Thoracic aorta (tissue), 2 donors: ENCODE results near the gene DAB2. TPM values are rescaled to one million over a fixed set of nuclear protein-coding genes. Genes with fewer than 3 reads are reported as not detected.
A peak's percentile ranks its signal among the peaks of the same experiment; 100 is the strongest.

Experiments
- ATAC-seq: fragments of 150-250 bp; one replicate; pipeline ENCODE4 v1.8.0; 2017; ENCODE audit warnings: low read depth; ENCODE audit not compliant: insufficient number of reproducible peaks, low FRiP score
- DNase-seq: peaks from one replicate; pipeline ENCODE4 v3.0.0-alpha.2; 2020; ENCODE audit warnings: low spot score
- H3K27ac ChIP-seq, 2 donors: fragments of 200-600 bp; sonication (generic); 1 replicate in 1 of 2; 2 replicates in 1 of 2; pipeline ENCODE4 v1.5.1; 2016; ENCODE audit warnings: mild to moderate bottlenecking in 2 of 2, moderate library complexity in 2 of 2
- H3K27me3 ChIP-seq: fragments of 200-600 bp; sonication (generic); replicated peaks from 2 replicates; pipeline ENCODE4 v1.6.0; 2016; ENCODE audit warnings: mild to moderate bottlenecking; ENCODE audit not compliant: insufficient read depth
- H3K36me3 ChIP-seq: fragments of 200-600 bp; sonication (generic); one replicate; pipeline ENCODE4 v1.5.1; 2016
- H3K4me1 ChIP-seq, 2 donors: fragments of 200-600 bp; sonication (generic); 1 replicate in 1 of 2; 2 replicates in 1 of 2; pipeline versions ENCODE4 v1.5.1 to v1.6.0; 2016; ENCODE audit warnings: low read depth in 2 of 2, mild to moderate bottlenecking in 1 of 2; ENCODE audit not compliant: control insufficient read depth in 1 of 2
- H3K4me3 ChIP-seq: fragments of 200-600 bp; sonication (generic); 2 replicates; pipeline ENCODE4 v1.5.1; 2016; ENCODE audit warnings: mild to moderate bottlenecking
- H3K9me3 ChIP-seq: fragments of 200-600 bp; sonication (generic); 2 replicates; pipeline ENCODE4 v1.5.1; 2016
- CTCF ChIP-seq: fragments of 200-600 bp; sonication (generic); IDR thresholded peaks from one replicate; pipeline ENCODE4 v1.5.1; 2019; ENCODE audit warnings: antibody characterized with exemption
- total RNA-seq, 2 donors: library from RNA; depleted of rRNA; stranded (reverse); fragments of >200 nt; gene quantifications; one replicate each; pipeline versions ENCODE4 v1.1.0 to v1.2.3, GENCODE V29; 2016

DAB2 gene
- total RNA-seq, 2 donors from 2014 or later = 162 to 187 TPM

- Histone ChIP-seq H3K27ac (peak overlapping the region; percentile 66 to 78), H3K4me1 (peaks cover 29 to 51% of the 10 kb centered on the region in 2 donors), H3K9me3 (no peaks in the 10 kb centered on the region), H3K36me3 (no peaks in the 10 kb centered on the region), H3K4me3 (no peak overlapping the region), H3K27me3 (no peaks in the 10 kb centered on the region)
- TF ChIP-seq CTCF = no peak
- no peak for ATAC-seq
- DNase-seq = no peak
Measured at GRCh38 chr5:39419796-39420195, 5.0 kb downstream of the DAB2 start.

- H3K4me1 ChIP-seq = peaks cover 39 to 45% of the 10 kb centered on the region in 2 donors
- H3K27me3 ChIP-seq = no peaks in the 10 kb centered on the region
- no peak overlapping the region for H3K27ac ChIP-seq
Measured at GRCh38 chr5:39417979-39418378, 6.8 kb downstream of the DAB2 start.

DNA sequence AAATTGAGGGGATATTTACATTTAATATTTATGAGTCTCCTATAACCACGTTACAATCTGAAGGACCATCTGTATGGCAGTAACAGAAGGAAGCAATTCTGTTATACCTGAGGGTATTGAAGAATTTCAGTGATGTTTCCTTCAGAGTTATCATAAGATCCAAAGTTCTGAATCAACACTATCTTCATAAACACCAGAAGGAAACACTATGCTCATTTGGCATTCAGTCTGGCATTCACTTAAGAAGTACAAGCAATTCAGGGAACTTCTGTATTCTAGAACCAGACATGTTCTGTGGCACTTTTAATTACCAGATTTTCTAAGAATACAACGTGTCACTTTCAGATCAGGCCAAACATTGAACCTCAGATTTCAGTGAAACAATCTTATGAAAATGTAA lies 9.6 kb downstream of the DAB2 start:
- H3K4me3 ChIP-seq = no peak overlapping the region
- H3K27me3 ChIP-seq = no peaks in the 10 kb centered on the region
- TF ChIP-seq CTCF = no peak
- H3K36me3 ChIP-seq = no peaks in the 10 kb centered on the region
- H3K9me3 ChIP-seq = no peaks in the 10 kb centered on the region
- DNase-seq (no peak), ATAC-seq (no peak)
- no peak overlapping the region for H3K27ac ChIP-seq
- H3K4me1 ChIP-seq = peaks cover 46 to 52% of the 10 kb centered on the region in 2 donors

More at GRCh38 chr5:39417979-39418378, 6.8 kb downstream of the DAB2 start:
- no peaks in the 10 kb centered on the region for H3K36me3 ChIP-seq
- DNase-seq (no peak), ATAC-seq (no peak)
- no peaks in the 10 kb centered on the region for H3K9me3 ChIP-seq
- H3K4me3 ChIP-seq = no peak overlapping the region
- no peak for TF ChIP-seq CTCF

GRCh38 chr5:39414426-39414825 lies 10.4 kb downstream of the DAB2 start:
- Histone ChIP-seq H3K4me3 (no peak overlapping the region), H3K27ac (no peak overlapping the region), H3K9me3 (no peaks in the 10 kb centered on the region), H3K27me3 (no peaks in the 10 kb centered on the region), H3K4me1 (peaks cover 46 to 50% of the 10 kb centered on the region in 2 donors), H3K36me3 (no peaks in the 10 kb centered on the region)
- ATAC-seq (no peak), DNase-seq (no peak)
- no peak for TF ChIP-seq CTCF

GRCh38 chr5:39413771-39414170 lies 11.0 kb downstream of the DAB2 start:
- no peak overlapping the region for H3K4me3 ChIP-seq
- DNase-seq = no peak
- H3K36me3 ChIP-seq = no peaks in the 10 kb centered on the region
- peak overlapping the region in 1 of 2 donors; percentile 84 for H3K27ac ChIP-seq
- no peak for ATAC-seq
- no peaks in the 10 kb centered on the region for H3K27me3 ChIP-seq
- no peaks in the 10 kb centered on the region for H3K9me3 ChIP-seq
- no peak for TF ChIP-seq CTCF
- H3K4me1 ChIP-seq = peaks cover 44 to 45% of the 10 kb centered on the region in 2 donors
